Transverse colon (tissue), 4 donors: ENCODE data around the gene ENPP6. TPM values are rescaled to one million over a fixed set of nuclear protein-coding genes. Genes with fewer than 3 reads are reported as not detected.

ENCODE experiments used
- DNase-seq: peaks from one replicate; pipeline ENCODE4 v3.0.0-alpha.2; 2019
- H3K27ac ChIP-seq, 4 donors: fragments of 200-600 bp; sonication (generic); 2 replicates each; pipeline ENCODE4 v1.5.1; 2016 to 2018; ENCODE audit warnings: inconsistent platforms in 4 of 4
- H3K27me3 ChIP-seq: fragments of 200-600 bp; sonication (generic); 2 replicates; pipeline ENCODE4 v1.5.1; 2017; ENCODE audit warnings: inconsistent platforms
- H3K36me3 ChIP-seq, 4 donors: fragments of 200-600 bp; sonication (generic); 2 replicates each; pipeline ENCODE4 v1.5.1; 2017 to 2019; ENCODE audit warnings: inconsistent platforms in 4 of 4
- H3K4me1 ChIP-seq, 4 donors: fragments of 200-600 bp; sonication (generic); 2 replicates each; pipeline ENCODE4 v1.5.1; 2017 to 2020; ENCODE audit warnings: inconsistent platforms in 4 of 4
- H3K4me3 ChIP-seq, 4 donors: fragments of 200-600 bp; sonication (generic); 1 replicate in 1 of 4; 2 replicates in 3 of 4; pipeline versions ENCODE4 v1.5.1 to v1.6.1; 2017 to 2019; ENCODE audit warnings: inconsistent platforms in 4 of 4
- H3K9me3 ChIP-seq, 2 donors: fragments of 200-600 bp; sonication (generic); 2 replicates each; pipeline ENCODE4 v1.5.1; 2017 to 2019; ENCODE audit warnings: inconsistent platforms in 2 of 2
- CTCF ChIP-seq, 5 experiments: fragments of 200-600 bp in 3 of 5; fragments of 450-650 bp in 2 of 5; sonication (generic) in 3 of 5; IDR thresholded peaks; 1 replicate in 2 of 5; 2 replicates in 3 of 5; pipeline ENCODE4 v1.5.1; 2016 to 2017; ENCODE audit warnings: antibody characterized with exemption in 5 of 5, inconsistent platforms in 3 of 5, mild to moderate bottlenecking in 2 of 5, moderate library complexity in 1 of 5
- EP300 ChIP-seq: sonication (generic); formaldehyde crosslinking; IDR thresholded peaks from one replicate; pipeline ENCODE4 v1.6.1; 2017; ENCODE audit warnings: antibody characterized with exemption, low read depth
- POLR2A ChIP-seq: fragments of 450-650 bp; IDR thresholded peaks from one replicate; pipeline ENCODE4 v1.6.1; 2016; ENCODE audit warnings: antibody characterized with exemption, mild to moderate bottlenecking, moderate library complexity
- POLR2AphosphoS5 ChIP-seq, 3 donors: sonication (generic); formaldehyde crosslinking; IDR thresholded peaks; one replicate each; pipeline ENCODE4 v1.6.1; 2016; ENCODE audit warnings: antibody characterized with exemption in 3 of 3
- WGBS, 2 donors: methylation state at CpG; one replicate each; pipeline ENCODE4 v1.1.5; 2018; ENCODE audit warnings: low coverage in 1 of 2; 5-methylcytosine and 5-hydroxymethylcytosine counted together
- in situ Hi-C, 4 donors: fragments of 200-750 bp; cut with MboI; loops; one replicate each; pipeline versions ENCODE4 v1.15.0 to v1.15.1; 2017; ENCODE audit warnings: low sequenced_read_pairs in 3 of 4, low pct_ligation_motif_present in 1 of 4, low pct_unique_long_range_greater_than_20kb in 1 of 4
- intact Hi-C: fragments of 100-400 bp; cut with DNase I; formaldehyde crosslinking; loops from one replicate; pipeline ENCODE4 v1.15.1; 2023; ENCODE audit warnings: low total_unique reads
- total RNA-seq, 4 donors: library from RNA; depleted of rRNA; stranded (reverse); fragments of >200 nt; gene quantifications; one replicate each; pipeline ENCODE4 v1.1.0, GENCODE V29; 2016

The ENPP6 gene
- total RNA-seq, 4 donors from 2014 or later, result 0.14 to 0.64 TPM; not detected in 2

- no peak overlapping the region for H3K4me3 ChIP-seq
- TF ChIP-seq POLR2A (no peak), CTCF (IDR thresholded peaks at IDR 0.05) (no peak), POLR2AphosphoS5 (IDR thresholded peaks at IDR 0.05) (no peak), EP300 (no peak)
- H3K27ac ChIP-seq, result no peak overlapping the region
- intact Hi-C loops, result no loop called here
- no peaks in the 10 kb centered on the region for H3K4me1 ChIP-seq
- no peak for DNase-seq
- H3K9me3 ChIP-seq, result no peaks in the 10 kb centered on the region
- no peaks in the 10 kb centered on the region for H3K27me3 ChIP-seq
- 67 to 84% methylated on average over 1 to 7 of the region's 7 CpGs for WGBS, 2 donors
- H3K36me3 ChIP-seq, result no peaks in the 10 kb centered on the region
- in situ Hi-C loops, result no loop called here
Measured at GRCh38 chr4:184228056-184228705, 10.5 kb upstream of the ENPP6 start.

- intact Hi-C loops, result no loop called here
Measured at GRCh38 chr4:184216515-184216914, 1.2 kb downstream of the ENPP6 start.

GRCh38 chr4:184215709-184216328 lies 1.9 kb downstream of the ENPP6 start:
- WGBS, 2 donors, result 24 to 39% methylated on average over 3 to 10 of the region's 10 CpGs
- intact Hi-C loops, result no loop called here

More at GRCh38 chr4:184216515-184216914, 1.2 kb downstream of the ENPP6 start:
- no peaks in the 10 kb centered on the region for H3K27me3 ChIP-seq
- H3K4me3 ChIP-seq, result no peak overlapping the region
- no peaks in the 10 kb centered on the region for H3K36me3 ChIP-seq
- no peak for TF ChIP-seq POLR2A
- TF ChIP-seq POLR2AphosphoS5 (IDR thresholded peaks at IDR 0.05), result no peak
- TF ChIP-seq CTCF (IDR thresholded peaks at IDR 0.05), result no peak
- no peak for TF ChIP-seq EP300
- 67 to 81% methylated on average over 5 to 8 of the region's 8 CpGs for WGBS, 2 donors
- in situ Hi-C loops, result no loop called here
- no peak for DNase-seq
- no peak overlapping the region for H3K27ac ChIP-seq
- H3K9me3 ChIP-seq, result no peaks in the 10 kb centered on the region
- no peaks in the 10 kb centered on the region for H3K4me1 ChIP-seq

More at GRCh38 chr4:184215709-184216328, 1.9 kb downstream of the ENPP6 start:
- Histone ChIP-seq H3K9me3 (no peaks in the 10 kb centered on the region), H3K4me3 (no peak overlapping the region), H3K27ac (no peak overlapping the region), H3K36me3 (no peaks in the 10 kb centered on the region), H3K27me3 (no peaks in the 10 kb centered on the region), H3K4me1 (no peaks in the 10 kb centered on the region)
- in situ Hi-C loops, result no loop called here
- TF ChIP-seq CTCF (IDR thresholded peaks at IDR 0.05), result no peak
- TF ChIP-seq EP300, result no peak
- no peak for TF ChIP-seq POLR2A
- no peak for TF ChIP-seq POLR2AphosphoS5 (IDR thresholded peaks at IDR 0.05)
- DNase-seq, result peak; percentile 13
